Hematopoietic multipotent progenitor cell (in vitro differentiated cells): ENCODE results near the gene SCRN2. TPM values are rescaled to one million over a fixed set of nuclear protein-coding genes. Genes with fewer than 3 reads are reported as not detected.

Source experiments
- DNase-seq, 3 donors: peaks; one replicate each; pipeline ENCODE4 v3.0.0-alpha.2; 2011 to 2015; ENCODE audit warnings: low read depth in 2 of 3, low spot score in 2 of 3
- total RNA-seq: library from RNA; depleted of rRNA; stranded (reverse); fragments of >200 nt; gene quantifications from one replicate; pipeline ENCODE4 v1.2.3, GENCODE V29; 2012

SCRN2 gene
- total RNA-seq, 1 donor: 110 TPM

DNA sequence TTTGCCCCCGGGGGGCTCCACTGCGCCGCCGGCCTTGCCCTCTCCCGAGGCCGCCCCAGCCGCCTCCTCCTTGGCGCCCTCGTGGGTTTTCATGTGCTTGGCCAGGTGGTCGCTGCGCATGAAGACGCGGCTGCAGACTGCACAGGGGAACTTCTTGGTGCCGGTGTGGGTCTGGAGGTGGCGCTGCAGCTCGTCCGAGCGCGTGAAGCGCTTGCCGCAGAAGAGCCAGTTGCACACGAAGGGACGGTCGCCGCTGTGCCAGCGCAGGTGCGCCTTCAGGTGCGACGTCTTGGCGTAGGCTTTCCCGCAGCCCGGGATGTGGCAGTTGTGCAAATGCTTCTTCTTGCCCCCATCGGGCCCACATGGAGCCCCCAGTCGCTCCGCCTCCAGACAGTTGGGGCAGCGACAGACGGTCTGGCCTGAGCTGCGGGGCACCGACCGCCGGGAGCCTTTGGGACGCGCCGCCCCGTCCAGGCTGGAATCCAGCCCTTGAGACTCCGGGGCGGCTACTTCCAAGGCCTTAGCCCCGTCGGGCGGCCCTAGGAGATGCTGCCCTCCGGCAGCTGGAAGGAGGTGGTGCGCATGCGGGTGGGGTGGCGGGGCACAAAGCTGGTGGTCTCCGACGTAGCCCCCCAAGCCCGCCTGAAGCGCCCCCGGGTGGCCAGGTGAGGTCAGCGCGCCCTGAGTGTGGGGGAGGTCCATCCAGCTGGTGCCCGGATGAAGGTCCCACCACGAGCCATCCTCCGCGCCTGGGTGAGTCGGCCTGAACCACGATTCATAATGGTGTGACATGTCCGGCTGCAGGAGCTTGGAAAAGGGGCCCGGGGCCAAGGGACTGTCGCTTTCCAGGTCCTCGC lies 6.5 kb upstream of the SCRN2 start:
- peak in 2 of 3 donors; percentile 51 to 52 for DNase-seq

DNA sequence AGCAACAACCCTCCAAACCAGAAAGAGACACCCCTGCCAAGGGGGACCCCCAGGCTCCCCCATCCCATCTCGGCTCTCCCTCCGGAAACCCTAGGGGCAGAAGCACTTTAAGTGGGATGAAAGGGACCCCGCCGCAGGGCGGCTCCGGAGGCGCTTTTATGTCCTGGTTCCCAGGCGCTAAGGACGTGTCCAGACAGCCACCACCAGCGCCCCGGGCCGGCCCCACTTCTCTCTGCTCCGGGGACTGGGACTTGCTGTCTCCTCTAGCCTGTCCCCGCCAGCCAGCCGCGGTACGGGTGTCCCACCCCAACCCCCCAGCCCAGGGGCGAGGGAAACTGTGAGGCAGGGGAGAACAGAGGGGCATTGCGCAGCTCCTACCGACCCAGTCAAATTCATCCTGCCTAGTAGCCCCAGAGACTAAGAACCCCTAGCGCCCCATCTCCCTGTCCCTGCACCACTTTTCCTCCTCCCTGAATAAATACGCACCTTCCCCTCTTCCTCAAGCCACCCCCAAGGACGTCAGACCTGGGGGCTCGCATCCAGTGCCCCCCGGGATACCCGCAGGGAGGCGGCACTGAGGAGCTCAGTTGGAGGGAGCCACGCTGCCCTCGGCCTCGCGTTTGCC lies 5.8 kb upstream of the SCRN2 start:
- no peak for DNase-seq

DNA sequence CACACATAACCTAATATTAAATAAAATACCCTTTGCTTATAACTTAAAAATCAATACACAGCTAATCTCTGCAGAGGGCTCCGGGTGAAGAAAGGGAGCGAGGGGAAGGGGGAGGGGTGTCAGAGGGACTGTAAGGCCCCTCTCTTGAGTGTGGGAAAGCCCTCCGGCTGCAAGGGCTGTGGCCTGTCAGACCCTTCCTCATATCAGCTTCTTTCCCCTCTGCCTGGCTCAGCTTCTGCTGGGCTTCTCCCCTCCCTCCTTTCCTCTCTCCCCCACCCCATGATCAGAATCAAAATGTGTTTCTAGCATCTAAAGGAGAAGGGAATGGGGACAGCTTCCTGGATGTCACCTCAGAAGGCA lies 4.6 kb upstream of the SCRN2 start:
- no peak for DNase-seq

DNA sequence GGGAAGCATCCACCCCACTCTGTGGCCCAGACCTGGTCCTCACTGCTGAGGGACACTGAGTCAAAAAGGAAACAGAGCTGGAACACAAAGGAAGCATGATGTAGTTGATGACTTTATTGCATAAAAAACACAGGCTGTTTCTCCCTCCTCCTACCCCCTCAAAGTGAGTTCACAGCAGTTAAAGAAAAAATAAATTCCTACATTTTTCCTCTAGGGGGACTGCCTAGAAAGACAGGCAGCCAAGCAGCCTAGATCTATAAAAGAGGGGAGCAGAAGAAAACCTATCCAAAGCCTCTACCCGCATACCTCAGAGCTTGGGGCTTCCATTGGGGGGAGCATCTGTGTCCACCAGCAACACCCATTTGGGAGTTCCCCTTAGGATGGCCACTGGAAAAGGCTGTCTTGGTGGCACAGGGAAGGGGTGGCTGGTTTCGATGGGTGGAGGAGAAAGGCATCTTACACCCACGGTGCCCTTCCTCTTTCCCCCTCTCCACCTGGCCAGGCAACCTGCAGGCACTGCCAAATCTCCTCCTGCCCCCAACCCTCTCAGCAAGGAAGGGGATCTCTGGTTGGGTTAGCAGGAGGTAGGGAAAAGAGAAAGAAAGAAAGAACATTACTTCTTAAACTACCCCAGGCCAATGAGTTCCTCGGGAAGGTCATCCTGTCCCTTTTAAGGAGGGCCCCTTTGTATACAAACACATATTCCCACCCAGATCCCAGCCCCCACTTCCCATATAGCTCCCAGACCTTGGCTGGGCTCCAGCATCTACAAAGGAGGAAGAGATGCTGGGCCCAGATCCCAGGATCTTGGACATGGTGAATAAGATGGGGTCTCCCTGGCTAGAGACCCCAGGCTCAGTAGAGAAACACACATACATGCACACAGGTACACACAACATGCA lies 4.0 kb upstream of the SCRN2 start:
- DNase-seq: peak in 1 of 3 donors; percentile 58

DNA sequence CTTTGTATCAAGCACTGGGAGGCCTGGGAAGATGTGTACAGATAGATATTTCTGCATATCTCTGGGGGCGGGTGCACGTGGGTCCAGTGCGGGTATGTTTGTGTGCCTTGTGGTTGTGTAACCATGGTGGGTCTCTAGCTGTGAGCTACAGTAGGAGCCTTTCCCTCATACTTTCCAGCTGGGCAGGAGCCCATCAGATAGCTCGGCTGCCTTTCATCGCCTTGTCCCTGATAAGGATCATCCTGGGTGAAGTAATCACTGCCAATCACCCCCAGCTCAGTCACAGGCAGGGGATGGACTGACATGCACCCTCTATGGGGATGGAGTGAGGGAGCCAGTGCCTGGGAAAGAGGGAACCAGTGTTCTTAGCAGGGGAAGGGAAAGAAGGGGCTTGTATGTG lies 3.2 kb upstream of the SCRN2 start:
- DNase-seq: no peak

DNA sequence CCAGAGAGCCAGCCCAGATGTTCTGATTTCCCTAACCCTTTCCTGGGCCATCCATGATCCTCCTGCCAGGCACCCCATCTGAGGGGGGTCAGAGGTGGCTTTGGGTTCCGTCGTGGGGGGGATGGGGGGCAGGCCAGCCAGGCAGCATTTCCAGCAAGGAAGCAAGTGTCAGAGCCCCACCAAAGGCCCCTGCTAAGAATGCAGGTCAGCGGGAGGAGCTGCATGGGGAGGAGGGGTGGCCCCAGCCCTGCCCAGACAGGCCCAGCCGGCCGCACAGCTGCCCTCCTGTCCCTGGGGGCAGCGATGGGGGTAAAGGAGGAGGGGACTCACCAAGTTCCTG lies 2.3 kb upstream of the SCRN2 start:
- DNase-seq: no peak

DNA sequence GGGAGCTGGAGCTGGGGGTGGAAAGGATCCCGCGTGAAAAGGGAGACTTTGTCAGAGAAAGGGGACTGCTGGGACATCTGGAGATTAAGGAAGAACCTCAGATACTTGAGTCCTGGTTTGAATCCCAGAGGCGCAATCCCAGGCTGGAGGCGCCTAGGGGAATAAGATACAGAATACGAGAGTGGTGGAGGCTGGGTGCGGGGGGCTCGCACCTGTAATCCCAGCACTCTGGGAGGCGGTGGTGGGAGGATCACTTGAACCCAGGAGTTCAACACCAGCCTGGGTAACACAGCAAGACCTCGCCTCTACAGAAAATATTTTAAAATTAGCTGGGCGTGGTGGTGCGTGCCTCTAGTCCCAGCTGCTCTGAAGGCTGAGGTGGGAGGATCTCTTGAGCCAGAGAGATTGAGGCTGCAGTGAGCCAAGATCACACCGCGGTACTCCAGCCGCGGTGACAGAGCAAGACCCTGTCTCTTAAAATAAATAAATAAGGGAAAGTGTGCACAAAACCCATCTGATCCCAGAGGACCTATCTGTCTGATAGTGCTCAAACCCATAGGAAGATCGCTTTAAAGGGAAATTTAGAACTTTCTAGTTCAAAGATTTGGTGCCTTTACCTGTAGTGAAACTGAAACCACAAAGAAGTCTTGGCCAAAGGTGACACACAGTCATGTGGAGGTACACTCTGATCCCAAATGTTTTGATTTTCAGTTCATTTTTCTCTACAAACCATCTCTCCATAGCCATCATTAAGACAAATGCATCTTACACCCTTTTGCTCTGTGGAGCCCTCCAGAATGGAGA lies 617 bp upstream of the SCRN2 start:
- no peak for DNase-seq

DNA sequence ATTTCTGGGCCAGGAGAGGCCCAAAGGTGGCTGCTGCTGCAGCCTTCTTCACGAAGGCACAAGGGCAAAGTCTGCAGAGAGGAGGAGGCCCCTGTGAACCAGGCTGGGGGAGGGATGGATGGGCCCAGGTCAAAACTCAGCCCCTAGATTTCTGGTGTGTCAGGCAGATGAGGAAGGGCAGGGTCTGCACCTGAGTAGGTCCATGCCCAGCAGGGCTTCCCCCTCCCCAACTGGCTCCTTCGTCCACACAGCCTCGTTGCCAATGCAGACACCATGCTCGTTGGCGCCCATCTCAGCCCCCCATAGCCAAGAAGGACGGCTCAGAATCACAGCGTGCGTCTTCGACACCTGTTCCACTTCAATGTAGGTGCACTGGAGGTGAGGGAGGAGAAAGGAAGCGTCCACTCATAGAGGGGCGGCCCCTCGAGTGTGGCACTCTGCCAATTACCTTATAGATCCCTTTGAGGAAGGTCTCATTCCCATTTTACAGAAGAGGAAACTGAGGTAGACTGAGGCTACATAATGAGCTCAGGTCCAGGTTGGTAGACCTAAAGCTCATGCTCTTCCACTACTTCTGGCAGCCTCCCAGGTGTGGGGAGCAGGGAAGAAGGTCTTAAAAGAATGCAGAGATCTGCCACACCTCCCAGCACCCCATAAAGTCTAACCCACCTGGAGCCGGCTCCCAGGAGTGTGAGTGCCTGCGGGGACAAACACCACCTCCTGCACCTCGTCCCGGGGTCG lies 902 bp downstream of the SCRN2 start:
- no peak for DNase-seq

DNA sequence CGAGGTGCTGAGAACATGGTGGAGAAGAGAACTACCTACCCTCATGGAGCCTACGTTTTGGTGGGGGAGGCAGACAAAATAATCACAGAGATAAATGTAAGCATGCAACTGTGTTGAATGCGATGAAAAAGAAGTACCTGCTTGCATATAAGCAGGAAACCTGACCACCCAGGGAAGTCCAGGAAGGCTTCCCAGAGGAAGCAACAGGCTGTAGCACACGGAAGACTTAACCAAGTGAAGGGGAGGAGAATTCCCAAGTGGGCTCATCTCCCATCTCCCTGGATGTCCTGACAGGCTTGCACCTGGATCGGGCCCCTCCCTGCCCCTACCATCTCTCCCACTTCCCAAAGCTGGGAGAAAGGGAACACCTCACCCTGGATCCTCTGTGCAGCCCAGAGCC lies 2.0 kb downstream of the SCRN2 start:
- DNase-seq: no peak

DNA sequence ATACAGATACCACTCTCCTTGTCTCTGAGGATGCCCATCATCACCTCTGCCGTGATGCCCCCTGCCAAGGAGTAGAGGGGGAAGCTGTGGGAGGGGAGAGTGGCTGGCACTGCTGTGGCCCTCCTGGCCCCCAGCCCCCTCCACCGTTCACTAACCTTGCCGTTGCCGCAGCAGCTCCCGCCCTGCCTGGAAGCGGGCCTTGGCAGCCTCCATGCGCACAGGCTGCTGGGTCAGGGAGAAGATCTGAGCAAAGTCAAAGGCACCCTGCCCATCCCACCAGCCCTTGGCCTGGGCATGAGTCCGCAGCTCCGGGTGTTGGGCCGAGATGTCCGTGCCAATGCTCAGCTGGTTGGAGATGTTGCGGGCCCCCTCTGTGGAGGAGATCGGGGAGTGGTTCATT lies 2.4 kb downstream of the SCRN2 start:
- no peak for DNase-seq

DNA sequence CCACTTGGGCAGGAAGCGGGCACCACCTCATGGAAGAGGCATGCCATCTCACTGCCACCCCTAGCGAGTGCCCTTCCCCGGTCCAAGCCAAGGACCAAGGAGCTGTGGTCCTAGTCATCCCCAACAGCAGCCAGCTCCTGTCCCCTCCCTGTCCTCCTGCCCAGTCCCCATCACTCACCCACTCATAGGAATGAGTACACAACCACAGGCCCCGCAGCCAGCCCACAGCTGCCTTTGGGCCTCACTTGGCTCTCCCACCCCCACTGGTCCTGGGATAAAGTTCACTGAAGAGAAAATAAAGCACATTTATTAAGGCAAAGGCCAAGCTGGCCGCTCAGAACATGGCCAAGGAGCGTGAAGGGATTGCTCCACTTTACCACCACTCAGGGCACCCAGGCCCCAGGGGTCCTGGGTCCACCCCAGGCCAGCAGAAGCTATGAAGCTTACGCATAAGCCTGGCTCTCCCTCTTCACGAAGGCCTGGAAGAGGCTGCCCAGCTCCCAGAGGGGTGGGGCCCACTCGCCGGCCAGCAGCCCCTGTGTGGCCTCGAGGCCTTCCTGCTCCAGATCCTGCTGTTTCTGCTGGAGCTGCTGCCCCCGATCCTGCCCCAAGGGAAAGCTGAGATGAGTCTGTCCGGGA lies 3.6 kb downstream of the SCRN2 start:
- DNase-seq: no peak

DNA sequence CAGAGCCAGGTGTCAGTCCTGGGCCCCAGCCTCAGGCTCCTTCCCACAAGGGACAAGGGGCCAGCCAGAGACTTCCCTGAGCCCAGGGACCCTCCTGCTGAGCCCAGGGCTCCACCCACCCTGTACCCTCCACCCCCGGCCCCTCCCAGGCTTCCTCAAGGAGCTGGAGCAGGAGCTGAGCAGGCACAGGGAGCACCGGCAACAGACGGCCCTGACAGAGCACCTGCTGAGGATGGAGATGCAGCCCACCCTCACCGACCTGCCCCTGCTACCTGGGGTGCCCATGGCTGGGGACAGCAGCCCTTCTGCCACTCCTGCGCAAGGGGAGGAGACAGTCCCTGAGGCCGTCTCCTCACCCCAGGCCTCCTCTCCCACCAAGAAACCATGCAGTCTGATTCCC lies 4.5 kb downstream of the SCRN2 start:
- DNase-seq: no peak

DNA sequence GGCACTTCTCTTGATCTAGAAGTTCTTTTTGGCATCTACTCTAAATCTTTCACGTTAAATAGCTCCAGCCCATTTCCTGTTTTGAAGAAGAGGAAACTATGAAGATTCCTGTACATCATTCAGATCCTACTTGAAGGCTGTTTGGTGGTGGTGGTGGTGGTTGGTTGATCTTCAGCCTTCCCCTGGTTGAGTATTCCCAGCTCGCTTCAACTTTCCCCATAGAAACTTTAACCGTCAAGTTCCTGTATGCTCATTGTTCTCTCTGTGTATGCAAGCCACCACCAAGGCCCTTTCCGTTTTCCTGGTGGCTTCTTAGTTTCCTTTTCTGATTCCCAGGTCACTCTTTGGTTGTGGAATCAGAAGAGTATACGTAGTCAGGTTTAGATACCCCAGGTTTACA lies 6.3 kb downstream of the SCRN2 start:
- DNase-seq: no peak

DNA sequence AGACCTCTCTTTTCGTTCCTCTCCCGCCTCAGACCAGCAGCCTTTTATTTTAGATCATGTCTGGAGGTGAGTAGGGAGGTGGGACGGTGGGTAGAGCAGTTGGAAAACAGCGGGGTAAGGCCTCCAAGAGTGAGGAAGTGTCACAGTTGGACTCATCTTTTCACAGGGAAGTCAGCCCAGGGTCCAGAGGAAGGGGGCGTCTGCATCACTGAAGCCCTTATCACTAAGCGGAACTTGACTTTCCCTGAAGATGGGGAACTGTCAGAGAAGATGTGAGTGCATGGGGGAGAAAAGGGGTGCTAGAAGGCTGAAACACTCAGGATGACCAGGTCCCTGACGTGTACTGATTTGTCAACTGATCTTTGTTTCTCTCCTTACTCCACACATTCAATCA lies 9.1 kb downstream of the SCRN2 start:
- peak in 2 of 3 donors; percentile 35 to 47 for DNase-seq

DNA sequence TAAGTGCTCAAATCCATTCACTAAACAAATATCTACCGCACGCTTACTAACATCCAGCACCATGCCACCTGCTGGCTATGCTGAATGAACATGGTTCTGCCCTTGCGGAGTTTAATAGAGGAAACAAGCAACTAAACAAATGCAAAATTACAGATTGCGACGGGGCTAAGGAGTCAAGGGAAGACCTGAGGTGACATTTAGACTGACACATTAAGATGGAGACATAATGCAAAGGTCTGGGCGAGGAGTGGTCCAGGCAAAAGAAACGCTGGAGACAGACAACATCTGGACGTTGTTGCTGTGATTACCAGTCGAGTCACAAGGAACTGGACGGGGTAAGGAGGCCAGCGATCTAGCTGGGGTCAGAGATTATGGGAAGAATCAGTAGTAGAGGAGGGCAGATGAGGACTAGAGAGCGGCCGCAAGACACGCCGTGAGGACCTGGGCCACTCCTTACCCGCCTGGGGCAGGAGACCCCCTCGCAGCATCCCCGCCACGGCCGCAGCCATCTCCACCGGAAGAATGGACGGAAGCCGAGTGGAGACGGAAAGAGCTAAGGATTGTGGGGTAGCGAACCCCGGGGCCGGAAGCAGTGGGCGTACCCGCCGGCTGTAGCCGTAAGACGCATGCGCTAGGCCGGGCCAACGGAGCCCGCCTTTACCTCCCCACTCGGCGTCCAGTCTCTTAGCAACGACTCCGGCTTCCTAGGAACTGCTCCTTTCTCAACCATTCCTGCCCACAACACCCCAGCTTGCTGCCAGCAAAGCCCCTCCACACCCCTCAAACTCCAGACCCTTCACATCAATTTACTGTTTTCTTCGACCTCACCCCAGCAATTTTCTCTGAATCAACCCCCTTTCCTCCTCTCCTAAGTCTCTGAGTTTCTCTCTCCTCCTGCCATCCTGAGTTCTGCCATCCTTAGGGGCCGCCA lies 9.8 kb downstream of the SCRN2 start, which contains the start of the genes LRRC46 and MRPL10:
Gene LRRC46, plus strand, starts transcription at position 668 of the 931 bp plus-strand sequence. CDS start 320 bp downstream, outside the sequence.
Gene MRPL10, minus strand, starts transcription at position 539 of the 931 bp plus-strand sequence. Its CDS starts 30 bp downstream, at position 509.
- DNase-seq: peak; percentile 78 to 91 (median 87)

DNA sequence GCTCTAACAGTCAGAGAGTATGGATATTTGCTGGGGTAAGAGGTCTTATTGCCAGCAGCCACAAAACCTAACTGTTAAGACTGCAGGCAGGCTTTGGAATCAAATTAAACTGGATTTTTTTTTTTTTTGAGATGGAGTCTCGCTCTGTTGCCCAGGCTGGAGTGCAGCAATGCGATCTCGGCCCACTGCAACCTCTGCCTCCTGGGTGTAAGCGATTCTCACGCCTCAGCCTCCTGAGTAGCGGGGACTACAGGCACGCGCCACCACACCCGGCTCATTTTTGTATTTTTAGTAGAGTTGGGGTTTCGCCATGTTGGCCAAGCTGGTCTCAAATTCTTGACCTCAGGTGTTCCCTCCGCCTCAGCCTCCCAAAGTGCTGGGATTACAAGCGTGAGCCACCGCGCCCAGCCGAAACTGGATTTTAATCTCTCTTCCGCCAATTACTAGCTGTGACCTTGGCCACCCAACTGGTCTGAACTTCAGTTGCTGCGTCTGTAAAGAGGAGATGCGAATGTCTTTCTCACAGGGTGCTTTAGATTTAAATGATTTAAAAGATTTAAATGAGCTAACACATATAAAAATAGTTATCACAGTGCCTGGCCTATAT lies 10.6 kb downstream of the SCRN2 start:
- DNase-seq: no peak

DNA sequence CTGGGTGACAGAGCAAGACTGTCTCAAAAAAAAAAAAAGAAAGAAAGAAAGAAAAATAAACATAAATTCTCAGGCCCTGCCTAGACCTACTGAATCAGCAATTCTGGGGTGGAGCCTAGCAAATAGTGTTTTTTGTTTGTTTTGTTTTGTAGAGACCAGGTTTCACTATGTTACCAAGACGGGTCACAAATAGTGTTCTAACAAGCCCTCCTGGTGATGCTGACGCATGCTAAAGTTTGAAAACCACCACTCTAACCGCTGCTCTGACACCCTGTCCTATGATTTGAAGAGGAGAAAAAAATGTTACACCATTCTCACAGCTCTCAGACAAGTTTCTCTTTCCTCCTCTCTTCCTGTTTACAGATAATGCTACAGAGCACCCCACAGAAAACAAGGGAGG lies 11.2 kb downstream of the SCRN2 start:
- DNase-seq: no peak

DNA sequence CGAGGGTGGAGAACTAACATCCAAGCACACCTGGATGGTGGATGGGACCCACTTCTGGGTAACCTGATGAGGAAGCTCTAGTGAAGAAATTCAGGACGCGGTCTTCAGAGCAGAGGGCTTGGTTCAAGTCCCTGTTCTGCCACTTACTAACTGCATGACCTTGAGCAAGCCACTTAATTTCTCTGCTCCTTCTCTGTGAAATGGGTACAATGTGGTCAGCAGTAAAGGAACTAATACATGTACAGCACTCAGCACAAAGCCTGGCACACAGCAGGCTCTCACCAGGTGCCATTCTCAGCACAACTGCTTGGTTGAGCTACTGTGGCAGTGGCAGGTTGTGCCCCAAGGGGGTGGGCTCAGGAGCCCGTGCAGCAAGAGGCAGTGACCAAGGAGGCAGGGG lies 17.6 kb downstream of the SCRN2 start:
- DNase-seq: no peak
